ENCODE results near the gene PFKP.

DNA sequence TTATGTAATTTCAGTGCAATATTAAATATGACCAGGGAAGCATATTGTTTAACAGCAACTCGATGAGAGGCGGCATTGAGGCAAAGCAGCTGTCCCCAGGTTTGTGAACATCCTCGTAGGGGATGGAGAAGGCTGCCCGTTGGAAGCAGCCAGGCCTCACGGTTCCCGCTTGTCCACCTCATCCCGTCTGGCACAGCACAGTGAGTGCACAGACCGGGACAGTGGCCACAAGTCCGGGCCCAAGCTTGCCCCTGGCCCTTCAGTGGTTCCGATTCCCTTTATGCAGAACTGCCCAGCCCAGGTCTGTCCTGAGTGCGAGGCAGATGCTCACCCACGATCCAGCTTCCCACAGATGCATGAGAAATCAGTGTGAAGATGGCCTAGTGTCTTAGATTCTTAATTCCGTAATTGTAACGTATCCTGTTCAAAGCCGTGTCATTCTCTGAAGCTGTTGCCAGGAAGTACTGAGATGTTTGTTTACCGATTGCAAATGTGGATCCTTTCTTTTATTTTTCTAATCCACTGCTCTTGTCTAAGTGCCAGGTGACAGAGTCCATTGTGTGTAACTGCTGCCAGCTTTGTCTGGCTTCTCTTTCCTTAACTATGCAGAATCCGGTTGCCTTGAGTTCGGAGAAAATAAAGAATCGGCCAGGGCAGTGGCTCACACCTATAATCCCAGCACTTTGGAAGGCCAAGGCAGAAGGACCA lies 35.5 kb downstream of the PFKP start:
- TF ChIP-seq, protein P1, sequence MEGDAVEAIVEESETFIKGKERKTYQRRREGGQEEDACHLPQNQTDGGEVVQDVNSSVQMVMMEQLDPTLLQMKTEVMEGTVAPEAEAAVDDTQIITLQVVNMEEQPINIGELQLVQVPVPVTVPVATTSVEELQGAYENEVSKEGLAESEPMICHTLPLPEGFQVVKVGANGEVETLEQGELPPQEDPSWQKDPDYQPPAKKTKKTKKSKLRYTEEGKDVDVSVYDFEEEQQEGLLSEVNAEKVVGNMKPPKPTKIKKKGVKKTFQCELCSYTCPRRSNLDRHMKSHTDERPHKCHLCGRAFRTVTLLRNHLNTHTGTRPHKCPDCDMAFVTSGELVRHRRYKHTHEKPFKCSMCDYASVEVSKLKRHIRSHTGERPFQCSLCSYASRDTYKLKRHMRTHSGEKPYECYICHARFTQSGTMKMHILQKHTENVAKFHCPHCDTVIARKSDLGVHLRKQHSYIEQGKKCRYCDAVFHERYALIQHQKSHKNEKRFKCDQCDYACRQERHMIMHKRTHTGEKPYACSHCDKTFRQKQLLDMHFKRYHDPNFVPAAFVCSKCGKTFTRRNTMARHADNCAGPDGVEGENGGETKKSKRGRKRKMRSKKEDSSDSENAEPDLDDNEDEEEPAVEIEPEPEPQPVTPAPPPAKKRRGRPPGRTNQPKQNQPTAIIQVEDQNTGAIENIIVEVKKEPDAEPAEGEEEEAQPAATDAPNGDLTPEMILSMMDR (IDR thresholded peaks at IDR 0.05; ENCODE audit: low read depth, low read length, poor library complexity, severe bottlenecking): no peak
- no peak for TF ChIP-seq EZH2phosphoT487 (IDR thresholded peaks at IDR 0.05; ENCODE audit: borderline replicate concordance, low read length)

Data from DOHH2 (cell line).